GM12878 (cell line): ENCODE data around the gene ADIPOQ.

Source experiments
- BMI1 ChIP-seq: fragments of 450-650 bp; IDR thresholded peaks from 2 replicates; pipeline ENCODE4 v1.6.1; 2016; ENCODE audit warnings: mild to moderate bottlenecking, moderate library complexity, borderline replicate concordance
- CREB1 ChIP-seq: IDR thresholded peaks from 2 replicates; pipeline ENCODE4 v1.6.1; 2012; ENCODE audit warnings: low read depth, mild to moderate bottlenecking, inconsistent platforms
- CTCF ChIP-seq, 3 experiments: IDR thresholded peaks in 2 of 3; conservative IDR thresholded peaks in 1 of 3; 2 replicates each; pipeline ENCODE4 v1.5.1; 2011; ENCODE audit warnings: low read depth in 3 of 3, low read length in 3 of 3, mild to moderate bottlenecking in 3 of 3, control low read depth in 2 of 3, moderate library complexity in 2 of 3, inconsistent platforms in 1 of 3, mixed read lengths in 1 of 3; ENCODE audit not compliant: control insufficient read depth in 2 of 3, insufficient read depth in 1 of 3; ENCODE audit errors: extremely low read depth in 1 of 3
- EP300 ChIP-seq, 2 experiments: fragments of 150-350 bp in 1 of 2; IDR thresholded peaks; 2 replicates each; pipeline ENCODE4 v1.6.1; 2011 to 2012; ENCODE audit warnings: low read depth in 2 of 2, low read length in 2 of 2, borderline replicate concordance in 1 of 2, improper control_type of control experiment in 1 of 2, inconsistent platforms in 1 of 2; ENCODE audit not compliant: control insufficient read depth in 1 of 2
- FOS ChIP-seq: IDR thresholded peaks from 3 replicates; pipeline ENCODE4 v1.6.1; 2011; ENCODE audit warnings: borderline replicate concordance; ENCODE audit not compliant: insufficient read length; ENCODE audit errors: extremely low read depth
- GABPA ChIP-seq: IDR thresholded peaks from 2 replicates; pipeline ENCODE4 v1.6.1; 2014; ENCODE audit warnings: antibody characterized with exemption, low read depth, mild to moderate bottlenecking, inconsistent platforms
- MEF2A ChIP-seq: IDR thresholded peaks from 2 replicates; pipeline ENCODE4 v1.6.1; 2011; ENCODE audit warnings: low read depth, mild to moderate bottlenecking, low read length, moderate library complexity; ENCODE audit not compliant: insufficient read depth
- PML ChIP-seq: IDR thresholded peaks from 2 replicates; pipeline ENCODE4 v1.6.1; 2012; ENCODE audit warnings: low read length, inconsistent platforms
- POLR2A ChIP-seq: IDR thresholded peaks from 2 replicates; pipeline ENCODE4 v1.6.1; 2011; ENCODE audit warnings: low read depth, mild to moderate bottlenecking, low read length
- RAD21 ChIP-seq: IDR thresholded peaks from 2 replicates; pipeline ENCODE4 v1.6.1; 2011; ENCODE audit warnings: mild to moderate bottlenecking, low read depth, low read length, moderate library complexity; ENCODE audit not compliant: insufficient read depth
- REST ChIP-seq: IDR thresholded peaks from 2 replicates; pipeline ENCODE4 v1.6.1; 2012; ENCODE audit warnings: mild to moderate bottlenecking, low read depth, low read length
- SREBF1 ChIP-seq: IDR thresholded peaks from 2 replicates; pipeline ENCODE4 v1.6.1; 2012; ENCODE audit warnings: mild to moderate bottlenecking, low read length
- TF ChIP-seq, protein P1 (sequence below): fragments of 450-650 bp; IDR thresholded peaks from 2 replicates; pipeline ENCODE4 v1.6.1; 2017; ENCODE audit warnings: mild to moderate bottlenecking, low read depth, inconsistent platforms; ENCODE audit not compliant: poor library complexity, severe bottlenecking
- TF ChIP-seq, protein P2 (sequence below): IDR thresholded peaks from 2 replicates; pipeline ENCODE4 v1.6.1; 2012; ENCODE audit warnings: low read depth, low read length, improper control_type of control experiment

- TF ChIP-seq CTCF (IDR thresholded peaks at IDR 0.05 in 2 of 3, conservative IDR thresholded peaks at IDR 0.05 in 1 of 3; ENCODE audit: control insufficient read depth in 2 of 3, extremely low read depth in 1 of 3, insufficient read depth in 1 of 3, low read depth in 3 of 3, low read length in 3 of 3) (no peak), CREB1 (no peak), EP300 (IDR thresholded peaks at IDR 0.05; ENCODE audit: borderline replicate concordance in 1 of 2, control insufficient read depth in 1 of 2, low read depth in 2 of 2, low read length in 2 of 2) (no peak), PML (no peak), BMI1 (no peak), SREBF1 (no peak), RAD21 (no peak), POLR2A (no peak), GABPA (no peak), REST (no peak), MEF2A (no peak), FOS (no peak)
- TF ChIP-seq, protein P1, sequence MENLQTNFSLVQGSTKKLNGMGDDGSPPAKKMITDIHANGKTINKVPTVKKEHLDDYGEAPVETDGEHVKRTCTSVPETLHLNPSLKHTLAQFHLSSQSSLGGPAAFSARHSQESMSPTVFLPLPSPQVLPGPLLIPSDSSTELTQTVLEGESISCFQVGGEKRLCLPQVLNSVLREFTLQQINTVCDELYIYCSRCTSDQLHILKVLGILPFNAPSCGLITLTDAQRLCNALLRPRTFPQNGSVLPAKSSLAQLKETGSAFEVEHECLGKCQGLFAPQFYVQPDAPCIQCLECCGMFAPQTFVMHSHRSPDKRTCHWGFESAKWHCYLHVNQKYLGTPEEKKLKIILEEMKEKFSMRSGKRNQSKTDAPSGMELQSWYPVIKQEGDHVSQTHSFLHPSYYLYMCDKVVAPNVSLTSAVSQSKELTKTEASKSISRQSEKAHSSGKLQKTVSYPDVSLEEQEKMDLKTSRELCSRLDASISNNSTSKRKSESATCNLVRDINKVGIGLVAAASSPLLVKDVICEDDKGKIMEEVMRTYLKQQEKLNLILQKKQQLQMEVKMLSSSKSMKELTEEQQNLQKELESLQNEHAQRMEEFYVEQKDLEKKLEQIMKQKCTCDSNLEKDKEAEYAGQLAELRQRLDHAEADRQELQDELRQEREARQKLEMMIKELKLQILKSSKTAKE = no peak
- TF ChIP-seq, protein P2, sequence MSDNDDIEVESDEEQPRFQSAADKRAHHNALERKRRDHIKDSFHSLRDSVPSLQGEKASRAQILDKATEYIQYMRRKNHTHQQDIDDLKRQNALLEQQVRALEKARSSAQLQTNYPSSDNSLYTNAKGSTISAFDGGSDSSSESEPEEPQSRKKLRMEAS = no peak
Measured at GRCh38 chr3:186871403-186871924, 29.0 kb downstream of the ADIPOQ start.
